AG09309 (cell line): ENCODE results near the gene ZNF14.
A peak's percentile ranks its signal among the peaks of the same experiment; 100 is the strongest.
"Not testable (repeated sequence)": the region's sequence is repeated elsewhere in the genome, so short reads cannot be mapped to it uniquely, and the experiment has no call there.

Source experiments
- DNase-seq: peaks from one replicate; pipeline ENCODE4 v3.0.0-alpha.2; 2010; ENCODE audit warnings: low read depth
- H3K4me3 ChIP-seq: 2 replicates; pipeline ENCODE4 v1.5.1; 2011; ENCODE audit warnings: mild to moderate bottlenecking, low read depth, low read length, moderate library complexity; ENCODE audit not compliant: control insufficient read depth
- TF ChIP-seq, protein P1 (sequence below): IDR thresholded peaks from 2 replicates; pipeline ENCODE4 v1.5.1; 2011; ENCODE audit warnings: mild to moderate bottlenecking, low read depth, low read length, inconsistent platforms; ENCODE audit not compliant: insufficient read depth, control insufficient read depth; ENCODE audit errors: missing control alignments

Gene ZNF14

DNA sequence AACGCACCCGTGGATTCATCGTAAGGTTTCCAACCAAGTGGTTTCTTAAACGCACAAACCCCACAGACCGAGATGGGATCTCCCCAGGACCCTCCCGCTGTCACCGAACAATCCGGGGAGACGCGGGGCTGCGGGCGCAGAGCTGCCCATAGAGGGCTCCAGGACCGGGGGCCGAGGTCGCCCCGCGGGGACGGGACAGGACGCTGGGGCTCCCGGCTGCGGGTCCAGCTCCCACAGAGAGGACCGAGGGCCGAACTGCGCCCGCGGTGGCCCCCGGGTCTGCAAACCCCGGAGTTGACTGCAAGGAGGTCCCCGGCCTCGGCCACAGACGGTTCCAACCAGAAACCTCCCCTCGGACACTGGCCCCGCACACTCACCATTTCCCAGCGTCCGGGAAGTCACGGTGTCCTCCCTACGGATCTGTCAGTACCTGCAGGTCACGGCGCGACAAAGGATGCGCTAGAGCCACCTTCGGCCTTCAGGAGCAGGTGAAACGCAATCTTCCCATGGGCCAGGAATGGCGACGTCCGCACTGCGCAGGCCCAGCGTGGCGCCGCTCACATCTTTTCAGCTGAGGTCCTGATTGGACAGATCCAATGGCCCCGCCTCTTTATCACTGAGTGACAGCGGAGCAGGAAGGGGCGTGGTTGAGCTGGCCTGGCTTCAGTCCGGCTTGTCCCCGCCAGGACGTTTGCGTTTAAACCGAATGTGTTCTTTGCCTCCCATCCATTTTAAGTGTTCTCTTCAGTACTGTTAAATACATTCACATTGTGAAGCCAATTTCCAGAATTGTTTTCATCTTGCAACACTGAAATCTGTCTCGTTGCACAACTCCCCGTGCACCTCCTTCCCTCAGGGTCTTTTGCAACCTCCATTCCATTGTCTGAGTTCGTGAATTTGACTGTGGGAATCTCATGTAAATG, at the start of gene ZNF14:
TSS of gene ZNF14 (minus strand) at position 534 of the 923 bp plus-strand sequence. CDS start at position 380, 154 bp downstream.
- DNase-seq: peak; percentile 62
- TF ChIP-seq, protein P1, sequence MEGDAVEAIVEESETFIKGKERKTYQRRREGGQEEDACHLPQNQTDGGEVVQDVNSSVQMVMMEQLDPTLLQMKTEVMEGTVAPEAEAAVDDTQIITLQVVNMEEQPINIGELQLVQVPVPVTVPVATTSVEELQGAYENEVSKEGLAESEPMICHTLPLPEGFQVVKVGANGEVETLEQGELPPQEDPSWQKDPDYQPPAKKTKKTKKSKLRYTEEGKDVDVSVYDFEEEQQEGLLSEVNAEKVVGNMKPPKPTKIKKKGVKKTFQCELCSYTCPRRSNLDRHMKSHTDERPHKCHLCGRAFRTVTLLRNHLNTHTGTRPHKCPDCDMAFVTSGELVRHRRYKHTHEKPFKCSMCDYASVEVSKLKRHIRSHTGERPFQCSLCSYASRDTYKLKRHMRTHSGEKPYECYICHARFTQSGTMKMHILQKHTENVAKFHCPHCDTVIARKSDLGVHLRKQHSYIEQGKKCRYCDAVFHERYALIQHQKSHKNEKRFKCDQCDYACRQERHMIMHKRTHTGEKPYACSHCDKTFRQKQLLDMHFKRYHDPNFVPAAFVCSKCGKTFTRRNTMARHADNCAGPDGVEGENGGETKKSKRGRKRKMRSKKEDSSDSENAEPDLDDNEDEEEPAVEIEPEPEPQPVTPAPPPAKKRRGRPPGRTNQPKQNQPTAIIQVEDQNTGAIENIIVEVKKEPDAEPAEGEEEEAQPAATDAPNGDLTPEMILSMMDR: peak; percentile 23
- H3K4me3 ChIP-seq: peak within 1 kb of the TSS; percentile 86

DNA sequence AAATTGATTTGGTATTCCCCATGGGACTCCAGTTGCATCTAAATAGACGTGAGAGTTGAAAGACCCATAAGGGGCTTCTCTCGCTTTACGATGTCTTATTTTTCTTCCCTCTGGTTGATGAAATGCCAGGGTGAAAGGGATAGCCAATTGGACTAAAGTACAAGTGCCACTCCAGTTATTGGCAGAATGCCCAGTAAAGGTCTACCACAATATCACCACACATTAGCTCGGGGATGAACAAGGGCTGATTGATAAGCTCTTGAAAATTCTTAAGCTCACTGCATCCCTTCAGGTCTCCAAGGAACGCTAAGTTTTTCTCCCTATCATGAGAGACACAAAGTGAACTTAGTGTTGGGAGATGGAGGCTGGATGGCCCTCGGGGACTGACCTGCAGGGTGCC, 48.9 kb upstream of the ZNF14 start:
- not testable (repeated sequence) for H3K4me3 ChIP-seq, DNase-seq

DNA sequence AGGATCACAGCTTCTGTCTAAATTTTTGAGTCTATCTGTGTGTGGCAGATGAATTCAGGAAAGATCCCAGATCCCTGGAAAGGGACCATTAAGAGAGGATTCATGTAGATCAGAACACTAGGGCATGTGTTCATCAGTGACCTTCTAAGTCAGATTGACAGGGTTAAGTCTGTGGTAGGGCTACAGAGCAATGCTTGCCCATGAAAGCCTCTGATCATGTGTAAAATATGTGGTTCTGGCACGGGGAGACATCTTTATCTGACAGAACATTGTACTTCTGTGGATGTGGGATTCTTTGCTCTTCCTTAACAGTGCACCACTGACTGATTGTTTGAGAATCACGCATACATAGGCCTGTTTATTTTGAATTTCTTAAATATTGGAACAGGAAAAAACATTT, 45.8 kb upstream of the ZNF14 start:
- DNase-seq: no peak
- TF ChIP-seq, protein P1: no peak
- H3K4me3 ChIP-seq: no peak overlapping the region

DNA sequence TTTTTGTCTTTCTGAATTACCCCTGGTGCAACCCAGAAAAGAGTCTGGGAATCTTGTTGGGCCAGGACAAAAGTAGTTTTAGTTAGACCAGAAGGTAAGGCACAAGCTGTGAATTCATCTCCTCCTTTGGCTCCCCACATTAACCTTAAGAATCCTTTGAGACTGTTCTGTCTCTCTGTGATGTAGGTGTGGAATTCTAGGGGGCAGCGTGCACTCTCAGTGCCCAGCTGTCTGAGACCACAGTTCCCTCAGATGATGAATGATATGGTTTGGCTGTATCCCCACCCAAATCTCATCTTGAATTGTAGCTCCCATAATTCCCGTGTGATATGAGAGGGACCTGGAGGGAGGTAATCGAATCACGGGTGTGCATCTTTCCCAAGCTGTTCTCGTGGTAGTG, 44.8 kb upstream of the ZNF14 start:
- no peak overlapping the region for H3K4me3 ChIP-seq
- TF ChIP-seq, protein P1: no peak
- DNase-seq: no peak

DNA sequence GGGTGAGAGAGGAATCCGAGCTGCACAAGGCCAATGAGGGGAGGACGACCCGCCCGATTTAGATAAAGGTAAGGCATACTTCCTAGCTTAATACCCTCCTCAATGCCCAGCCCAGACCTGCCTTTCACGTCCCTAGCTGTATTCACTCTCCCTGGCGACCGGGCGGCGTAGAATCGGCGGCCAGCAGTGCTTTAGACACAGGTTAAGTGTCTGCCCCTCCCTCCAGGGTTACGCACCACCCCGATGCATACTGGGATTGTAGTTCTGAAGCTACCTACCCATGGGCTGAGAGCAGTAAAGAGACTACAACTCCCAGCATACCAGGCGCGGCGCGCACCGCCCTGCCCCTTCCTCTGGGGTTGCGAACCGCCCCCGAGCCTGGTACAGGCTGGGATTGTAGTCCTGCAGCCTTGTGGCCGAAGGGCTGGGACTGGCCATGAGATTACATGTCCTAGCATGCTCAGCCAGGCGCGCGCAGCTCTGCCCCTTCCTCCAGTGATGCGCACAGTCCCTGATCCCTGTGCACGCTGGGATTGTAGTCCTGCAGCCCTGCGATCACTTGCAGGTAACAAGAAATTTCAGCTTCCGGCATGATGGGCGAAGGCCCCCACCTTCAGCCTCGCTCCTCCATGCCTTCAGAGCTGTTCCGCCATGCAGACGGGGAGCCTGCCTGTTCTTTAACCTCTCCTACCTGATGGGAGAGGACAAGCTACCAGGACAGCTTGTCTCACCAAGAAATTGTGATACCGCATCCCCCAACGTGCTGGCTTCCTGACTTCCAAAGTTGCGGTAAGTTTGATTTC, 43.5 kb upstream of the ZNF14 start:
- peak overlapping the region; percentile 84 for H3K4me3 ChIP-seq
- peak; percentile 94 for DNase-seq
- TF ChIP-seq, protein P1: peak; percentile 4

DNA sequence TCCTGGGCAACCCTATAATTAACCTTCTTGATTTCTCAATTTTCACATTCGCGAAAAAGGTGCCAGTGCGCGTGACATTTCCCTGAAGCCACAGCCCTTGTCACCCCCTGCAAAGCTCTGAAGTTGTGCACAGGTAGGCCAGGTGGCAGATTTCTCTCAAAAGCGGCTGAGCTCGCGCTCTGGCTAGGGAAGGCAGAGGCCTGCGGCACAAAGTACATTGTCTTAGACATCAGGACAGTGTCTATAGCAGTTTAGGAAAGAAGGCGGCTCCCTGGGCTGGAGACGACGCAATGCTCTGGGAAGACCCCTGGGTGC, 42.9 kb upstream of the ZNF14 start:
- DNase-seq: no peak
- TF ChIP-seq, protein P1: no peak
- peak overlapping the region; percentile 84 for H3K4me3 ChIP-seq
